Measurements from ENCODE around the gene ABHD5. TPM values are rescaled to one million over a fixed set of nuclear protein-coding genes. Genes with fewer than 3 reads are reported as not detected.

Gene ABHD5
- polyA plus RNA-seq, 1 of the 3 experiments (the other 2 are of a cell fraction): 10.4 TPM

DNA sequence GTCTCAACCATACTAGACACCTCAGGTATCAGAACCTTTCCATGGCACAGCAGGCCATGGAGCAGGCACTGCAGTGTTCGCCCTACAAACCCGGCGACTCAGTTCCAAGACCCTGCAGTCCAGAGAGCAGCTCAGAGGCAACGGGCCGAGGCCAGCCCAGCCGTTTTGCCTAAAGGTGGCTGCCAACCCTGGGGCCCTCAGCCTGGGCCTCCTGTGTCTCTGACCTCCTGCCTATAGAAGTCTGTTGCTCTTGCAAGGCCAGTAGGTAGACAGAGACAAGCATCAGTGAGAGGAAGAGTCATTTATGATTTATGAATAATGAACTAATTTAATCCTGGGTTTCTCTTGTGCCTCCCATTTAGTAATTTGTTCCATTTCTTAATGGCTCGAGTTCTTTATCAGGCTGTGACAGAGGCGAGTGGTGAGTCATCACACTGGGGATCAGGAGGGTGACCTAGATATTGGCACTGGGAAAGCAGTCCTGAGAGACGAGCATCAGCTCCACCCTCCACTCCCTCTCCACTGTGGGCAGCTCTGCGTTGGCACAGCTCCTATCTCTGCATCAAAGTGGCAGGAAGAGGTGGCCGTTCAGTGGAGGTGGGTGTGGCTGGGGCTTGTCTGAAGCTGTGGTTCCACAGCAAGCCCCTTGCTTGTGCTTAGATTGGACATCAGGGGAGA is 79.8 kb downstream of the ABHD5 start (continued):
- TF ChIP-seq ZBTB33 (IDR thresholded peaks at IDR 0.05; ENCODE audit: borderline replicate concordance, low read depth) (no peak), YY1 (IDR thresholded peaks at IDR 0.05; ENCODE audit: low read depth) (no peak), SIN3A (IDR thresholded peaks at IDR 0.05; ENCODE audit: borderline replicate concordance, low read depth, low read length) (no peak), CHD2 (IDR thresholded peaks at IDR 0.05; ENCODE audit: low read length, partially characterized antibody) (peak; percentile 69)
- TF ChIP-seq, protein P1, sequence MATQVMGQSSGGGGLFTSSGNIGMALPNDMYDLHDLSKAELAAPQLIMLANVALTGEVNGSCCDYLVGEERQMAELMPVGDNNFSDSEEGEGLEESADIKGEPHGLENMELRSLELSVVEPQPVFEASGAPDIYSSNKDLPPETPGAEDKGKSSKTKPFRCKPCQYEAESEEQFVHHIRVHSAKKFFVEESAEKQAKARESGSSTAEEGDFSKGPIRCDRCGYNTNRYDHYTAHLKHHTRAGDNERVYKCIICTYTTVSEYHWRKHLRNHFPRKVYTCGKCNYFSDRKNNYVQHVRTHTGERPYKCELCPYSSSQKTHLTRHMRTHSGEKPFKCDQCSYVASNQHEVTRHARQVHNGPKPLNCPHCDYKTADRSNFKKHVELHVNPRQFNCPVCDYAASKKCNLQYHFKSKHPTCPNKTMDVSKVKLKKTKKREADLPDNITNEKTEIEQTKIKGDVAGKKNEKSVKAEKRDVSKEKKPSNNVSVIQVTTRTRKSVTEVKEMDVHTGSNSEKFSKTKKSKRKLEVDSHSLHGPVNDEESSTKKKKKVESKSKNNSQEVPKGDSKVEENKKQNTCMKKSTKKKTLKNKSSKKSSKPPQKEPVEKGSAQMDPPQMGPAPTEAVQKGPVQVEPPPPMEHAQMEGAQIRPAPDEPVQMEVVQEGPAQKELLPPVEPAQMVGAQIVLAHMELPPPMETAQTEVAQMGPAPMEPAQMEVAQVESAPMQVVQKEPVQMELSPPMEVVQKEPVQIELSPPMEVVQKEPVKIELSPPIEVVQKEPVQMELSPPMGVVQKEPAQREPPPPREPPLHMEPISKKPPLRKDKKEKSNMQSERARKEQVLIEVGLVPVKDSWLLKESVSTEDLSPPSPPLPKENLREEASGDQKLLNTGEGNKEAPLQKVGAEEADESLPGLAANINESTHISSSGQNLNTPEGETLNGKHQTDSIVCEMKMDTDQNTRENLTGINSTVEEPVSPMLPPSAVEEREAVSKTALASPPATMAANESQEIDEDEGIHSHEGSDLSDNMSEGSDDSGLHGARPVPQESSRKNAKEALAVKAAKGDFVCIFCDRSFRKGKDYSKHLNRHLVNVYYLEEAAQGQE (IDR thresholded peaks at IDR 0.05; ENCODE audit: low read depth, low read length): no peak
- TF ChIP-seq, protein P2, sequence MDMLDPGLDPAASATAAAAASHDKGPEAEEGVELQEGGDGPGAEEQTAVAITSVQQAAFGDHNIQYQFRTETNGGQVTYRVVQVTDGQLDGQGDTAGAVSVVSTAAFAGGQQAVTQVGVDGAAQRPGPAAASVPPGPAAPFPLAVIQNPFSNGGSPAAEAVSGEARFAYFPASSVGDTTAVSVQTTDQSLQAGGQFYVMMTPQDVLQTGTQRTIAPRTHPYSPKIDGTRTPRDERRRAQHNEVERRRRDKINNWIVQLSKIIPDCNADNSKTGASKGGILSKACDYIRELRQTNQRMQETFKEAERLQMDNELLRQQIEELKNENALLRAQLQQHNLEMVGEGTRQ (IDR thresholded peaks at IDR 0.05; ENCODE audit: borderline replicate concordance, low read depth, low read length): no peak

DNA sequence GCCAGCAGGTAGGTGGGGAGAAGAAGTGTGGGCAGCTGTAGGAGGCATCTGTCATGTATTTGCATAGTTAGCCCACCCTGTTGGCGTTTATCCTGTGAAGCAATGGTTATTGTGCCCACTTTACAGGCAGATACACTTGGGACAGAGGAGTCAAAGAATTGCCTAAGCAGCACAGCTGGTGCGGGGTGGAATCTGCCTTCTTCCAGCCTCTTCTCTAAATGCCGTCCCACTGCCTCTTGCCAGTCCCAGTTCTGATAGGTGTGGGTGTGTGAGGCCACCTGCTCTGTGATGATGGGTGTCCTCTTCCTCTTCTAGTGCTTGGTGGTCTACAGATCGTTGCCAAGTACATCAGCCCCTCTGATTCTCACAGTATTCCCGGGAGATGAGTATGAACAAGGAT is 80.9 kb downstream of the ABHD5 start:
- Histone ChIP-seq H4K20me1 (ENCODE audit: insufficient read depth) (no peaks in the 10 kb centered on the region), H3K27me3 (ENCODE audit: insufficient read depth) (no peaks in the 10 kb centered on the region), H3K27ac (ENCODE audit: low read depth in 2 of 2, low read length in 1 of 2) (peak overlapping the region; percentile 75 to 96; a peak in 3 of 4 replicates), H3K9me3 (no peaks in the 10 kb centered on the region), H3F3A (replicated peaks; ENCODE audit: insufficient read depth) (peaks cover 20% of the 10 kb centered on the region), H3K4me1 (ENCODE audit: control insufficient read depth in 1 of 2, insufficient read depth in 2 of 2, low read depth in 1 of 2, low read length in 1 of 2) (peaks cover 20 to 61% of the 10 kb centered on the region in 2 experiments), H3K4me2 (no peak overlapping the region), H3K79me2 (ENCODE audit: insufficient read depth) (no peaks in the 10 kb centered on the region), H3K4me3 (ENCODE audit: low read depth in 2 of 2, low read length in 1 of 2) (no peak overlapping the region), H2AFZ (ENCODE audit: low read depth) (no peak overlapping the region), H3K36me3 (replicated peaks in 1 of 2; ENCODE audit: control insufficient read depth in 1 of 2, insufficient read depth in 2 of 2, low read length in 1 of 2) (no peaks in the 10 kb centered on the region), H3K9me2 (no peaks in the 10 kb centered on the region), H3K9ac (no peak overlapping the region)
- TF ChIP-seq USF1 (IDR thresholded peaks at IDR 0.05; ENCODE audit: borderline replicate concordance, low read depth) (no peak), ZBTB33 (IDR thresholded peaks at IDR 0.05; ENCODE audit: borderline replicate concordance, low read depth) (no peak)
- no peak for DNase-seq
- CTCF ChIA-PET: interaction anchor here (0.6 to 1.3 kb wide), 5 partner anchors 16 to 349 kb away, joined by 3 to 5 read pairs (median 3); no protein-coding TSS in a partner anchor
- POLR2A ChIA-PET: interaction anchor here (2.4 kb wide), 1 partner anchor 14 kb away, joined by 8 read pairs; no protein-coding TSS in a partner anchor
- 63% methylated on average over 5 of the region's 5 CpGs for WGBS (ENCODE audit: low lambda C conversion rate)
